ENCODE data around the gene GLI1. TPM values are rescaled to one million over a fixed set of nuclear protein-coding genes. Genes with fewer than 3 reads are reported as not detected.

The GLI1 gene
- total RNA-seq, 1 experiment from 2014 or later = 0.54 TPM

DNA sequence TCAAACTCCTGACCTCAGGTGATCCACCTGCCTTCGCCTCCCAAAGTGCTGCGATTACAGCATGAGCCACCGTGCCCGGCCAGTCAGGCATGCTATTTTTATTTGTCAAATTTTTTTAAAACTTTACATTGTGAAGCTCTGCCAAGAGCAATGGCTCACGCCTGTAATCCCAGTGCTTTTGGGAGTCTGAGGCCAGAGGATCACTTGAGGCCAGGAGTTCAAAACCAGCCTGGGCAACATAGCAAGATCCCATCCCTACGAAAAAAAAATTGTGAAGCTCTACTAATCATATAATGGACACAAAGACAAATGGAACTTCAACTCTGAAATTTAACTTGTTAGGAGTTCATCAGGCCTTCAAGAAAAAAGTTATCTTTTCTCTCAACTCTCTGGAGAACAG, 30.6 kb upstream of the GLI1 start:
- peak overlapping the region; percentile 97 for H3K27ac Mint-ChIP-seq (ENCODE audit: unreplicated experiment)
- CTCF ChIA-PET = interaction anchor here (0.9 kb wide), 1 partner anchor 121 kb away, joined by 3 read pairs; no protein-coding TSS in a partner anchor
- TF ChIP-seq, protein P1, sequence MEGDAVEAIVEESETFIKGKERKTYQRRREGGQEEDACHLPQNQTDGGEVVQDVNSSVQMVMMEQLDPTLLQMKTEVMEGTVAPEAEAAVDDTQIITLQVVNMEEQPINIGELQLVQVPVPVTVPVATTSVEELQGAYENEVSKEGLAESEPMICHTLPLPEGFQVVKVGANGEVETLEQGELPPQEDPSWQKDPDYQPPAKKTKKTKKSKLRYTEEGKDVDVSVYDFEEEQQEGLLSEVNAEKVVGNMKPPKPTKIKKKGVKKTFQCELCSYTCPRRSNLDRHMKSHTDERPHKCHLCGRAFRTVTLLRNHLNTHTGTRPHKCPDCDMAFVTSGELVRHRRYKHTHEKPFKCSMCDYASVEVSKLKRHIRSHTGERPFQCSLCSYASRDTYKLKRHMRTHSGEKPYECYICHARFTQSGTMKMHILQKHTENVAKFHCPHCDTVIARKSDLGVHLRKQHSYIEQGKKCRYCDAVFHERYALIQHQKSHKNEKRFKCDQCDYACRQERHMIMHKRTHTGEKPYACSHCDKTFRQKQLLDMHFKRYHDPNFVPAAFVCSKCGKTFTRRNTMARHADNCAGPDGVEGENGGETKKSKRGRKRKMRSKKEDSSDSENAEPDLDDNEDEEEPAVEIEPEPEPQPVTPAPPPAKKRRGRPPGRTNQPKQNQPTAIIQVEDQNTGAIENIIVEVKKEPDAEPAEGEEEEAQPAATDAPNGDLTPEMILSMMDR (IDR thresholded peaks at IDR 0.05; ENCODE audit: unreplicated experiment) = no peak

DNA sequence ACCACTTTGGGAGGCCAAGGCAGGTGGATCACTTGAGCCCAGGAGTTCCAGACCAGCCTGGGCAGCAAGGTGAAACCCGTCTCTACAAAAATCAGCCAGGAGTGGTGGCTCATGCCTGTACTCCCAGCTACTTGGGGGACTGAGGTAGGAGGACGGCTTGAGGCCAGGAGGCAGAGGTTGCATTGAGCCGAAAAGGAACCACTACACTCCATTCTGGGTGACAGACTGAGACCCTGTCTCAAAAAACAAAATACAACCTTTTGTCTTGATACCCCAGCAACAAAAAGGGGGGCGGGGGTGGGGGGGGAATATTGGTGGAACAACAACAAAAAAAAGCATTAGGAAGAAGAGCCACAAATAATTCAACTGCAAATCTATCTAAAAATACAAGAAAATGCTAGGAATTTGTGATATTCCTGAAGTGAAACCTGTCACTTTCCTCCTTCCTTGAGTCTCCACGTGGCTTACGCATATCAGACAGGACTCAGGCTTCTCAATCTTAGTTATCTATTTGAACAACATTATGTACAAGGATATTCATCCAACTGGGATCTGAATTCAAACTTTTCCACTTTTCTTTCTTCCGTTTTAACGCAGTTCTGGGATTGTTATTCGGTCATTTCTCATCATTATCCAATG, 30.0 kb upstream of the GLI1 start:
- peak overlapping the region; percentile 95 for H3K4me3 Mint-ChIP-seq (ENCODE audit: low read depth, unreplicated experiment)
- no peaks in the 10 kb centered on the region for H3K27me3 Mint-ChIP-seq (ENCODE audit: unreplicated experiment)
- H3K36me3 Mint-ChIP-seq (ENCODE audit: insufficient read depth, unreplicated experiment) = peaks cover 40% of the 10 kb centered on the region
- peak overlapping the region; percentile 97 for H3K27ac Mint-ChIP-seq (ENCODE audit: unreplicated experiment)
- TSS peak; percentile 85 for BruUV-seq (replicated peaks)
- intact Hi-C loops (cut with micrococcal nuclease; ENCODE audit: unreplicated experiment) = no loop called here
- DNase-seq = no peak
- CTCF ChIA-PET = interaction anchor here (0.8 to 1.4 kb wide), 5 partner anchors 9 to 122 kb away, joined by 3 to 8 read pairs (median 5); partner anchors contain the start of gene GLI1
- TF ChIP-seq, protein P1 (IDR thresholded peaks at IDR 0.05; ENCODE audit: unreplicated experiment) = no peak
- H3K9me3 Mint-ChIP-seq (ENCODE audit: low read depth, unreplicated experiment) = no peaks in the 10 kb centered on the region
- H3K4me1 Mint-ChIP-seq (ENCODE audit: low read depth, unreplicated experiment) = peaks cover 9% of the 10 kb centered on the region

More for the DNA sequence above, 30.6 kb upstream of the GLI1 start:
- Mint-ChIP-seq H3K9me3 (ENCODE audit: low read depth, unreplicated experiment) (no peaks in the 10 kb centered on the region), H3K4me3 (ENCODE audit: low read depth, unreplicated experiment) (peak overlapping the region; percentile 95), H3K36me3 (ENCODE audit: insufficient read depth, unreplicated experiment) (peaks cover 45% of the 10 kb centered on the region), H3K27me3 (ENCODE audit: unreplicated experiment) (no peaks in the 10 kb centered on the region), H3K4me1 (ENCODE audit: low read depth, unreplicated experiment) (peaks cover 9% of the 10 kb centered on the region)
- no peak for DNase-seq
- BruUV-seq (replicated peaks) = no TSS peak
- intact Hi-C loops (cut with micrococcal nuclease; ENCODE audit: unreplicated experiment) = no loop called here

DNA sequence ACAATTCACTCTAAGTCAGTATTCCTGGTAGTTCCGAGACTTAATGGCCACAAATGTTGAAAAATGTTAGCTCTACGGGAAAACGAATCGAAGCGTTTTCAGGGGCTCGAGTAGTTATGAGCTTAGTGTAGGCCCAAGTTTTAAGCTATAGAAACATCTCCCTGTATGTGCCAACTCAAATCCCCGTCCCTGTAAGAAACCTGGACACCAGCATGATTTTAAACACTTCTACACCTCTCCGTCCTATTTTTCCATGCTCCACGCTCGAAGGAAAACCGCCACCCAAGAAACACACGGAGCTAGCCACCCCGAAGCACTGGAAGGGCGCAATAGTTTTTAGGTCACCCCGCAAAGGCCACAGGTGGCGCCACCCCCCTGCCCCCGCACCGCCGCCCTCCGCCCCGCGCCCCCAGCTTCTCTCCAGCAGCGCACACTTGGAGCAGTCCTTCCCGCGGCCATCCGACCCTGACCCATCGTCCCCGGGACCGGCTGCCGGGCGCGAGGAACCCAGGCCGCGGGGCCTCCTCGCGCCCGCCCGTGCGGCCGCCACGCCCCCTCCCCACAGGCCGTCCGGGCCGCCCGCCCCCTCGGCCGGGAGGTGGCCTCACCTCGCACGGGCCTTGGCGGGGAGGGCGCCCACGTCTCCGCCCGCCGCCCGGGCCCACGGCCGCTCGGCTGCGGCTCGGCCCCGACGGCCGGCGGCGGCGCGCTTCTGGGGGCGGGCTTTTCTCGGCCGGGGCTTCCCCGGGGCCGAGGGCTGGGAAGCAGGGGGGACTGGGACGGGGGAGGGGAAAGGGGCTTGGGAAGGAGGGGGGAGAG, 29.3 kb upstream of the GLI1 start:
- Mint-ChIP-seq H3K27ac (ENCODE audit: unreplicated experiment) (peak overlapping the region; percentile 97), H3K4me3 (ENCODE audit: low read depth, unreplicated experiment) (peak overlapping the region; percentile 95), H3K36me3 (ENCODE audit: insufficient read depth, unreplicated experiment) (peaks cover 39% of the 10 kb centered on the region), H3K9me3 (ENCODE audit: low read depth, unreplicated experiment) (no peaks in the 10 kb centered on the region), H3K4me1 (ENCODE audit: low read depth, unreplicated experiment) (peaks cover 9% of the 10 kb centered on the region), H3K27me3 (ENCODE audit: unreplicated experiment) (no peaks in the 10 kb centered on the region)
- CTCF ChIA-PET = interaction anchor here (0.8 to 1.4 kb wide), 4 partner anchors 9 to 118 kb away, joined by 3 to 8 read pairs (median 6); partner anchors contain the start of gene GLI1
- BruUV-seq (replicated peaks) = no TSS peak
- intact Hi-C loops (cut with micrococcal nuclease; ENCODE audit: unreplicated experiment) = no loop called here
- peak; percentile 71 for DNase-seq
- TF ChIP-seq, protein P1 (IDR thresholded peaks at IDR 0.05; ENCODE audit: unreplicated experiment) = no peak

DNA sequence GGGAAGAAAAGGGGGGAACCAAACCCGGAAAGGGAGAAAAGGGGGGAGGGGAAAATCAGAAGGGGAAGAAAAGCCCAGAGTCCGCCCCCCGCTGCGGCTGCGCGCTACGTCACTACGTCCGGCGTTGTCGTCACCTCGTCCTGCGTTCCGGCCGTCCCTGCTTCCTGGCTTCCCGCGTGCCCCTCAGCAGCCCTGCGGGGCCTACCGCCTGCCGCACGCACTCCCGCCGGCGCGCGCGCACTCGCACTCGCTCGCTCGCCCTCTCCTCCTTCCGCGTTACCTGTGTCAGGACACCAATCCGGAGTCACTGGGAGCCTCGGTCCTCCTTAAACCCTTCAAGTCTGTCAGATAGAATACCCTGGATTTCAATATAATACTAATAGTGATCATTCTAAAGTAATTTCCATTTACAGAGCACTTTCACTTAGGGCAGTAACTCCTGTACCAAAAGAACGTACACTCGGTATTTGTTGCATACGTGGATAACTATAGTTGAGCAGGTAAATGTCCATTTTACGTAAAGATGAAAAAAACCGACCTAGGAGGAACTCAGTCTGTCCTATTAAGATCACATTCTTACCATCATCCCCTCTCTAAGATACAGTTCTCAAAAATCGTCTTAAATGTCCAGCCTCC, 28.5 kb upstream of the GLI1 start, which contains the start of gene R3HDM2:
TSS of gene R3HDM2 (minus strand) at position 113 of the 636 bp plus-strand sequence. CDS start 120,615 bp downstream, outside the sequence.
- intact Hi-C loops (cut with micrococcal nuclease; ENCODE audit: unreplicated experiment) = no loop called here
- peaks cover 33% of the 10 kb centered on the region for H3K36me3 Mint-ChIP-seq (ENCODE audit: insufficient read depth, unreplicated experiment)
- TSS peak; percentile 93 for BruUV-seq (replicated peaks)
- H3K4me1 Mint-ChIP-seq (ENCODE audit: low read depth, unreplicated experiment) = peaks cover 9% of the 10 kb centered on the region
- DNase-seq = peak; percentile 98
- no peaks in the 10 kb centered on the region for H3K9me3 Mint-ChIP-seq (ENCODE audit: low read depth, unreplicated experiment)
- TF ChIP-seq, protein P1 (IDR thresholded peaks at IDR 0.05; ENCODE audit: unreplicated experiment) = no peak
- peak within 1 kb of the TSS; percentile 95 for H3K4me3 Mint-ChIP-seq (ENCODE audit: low read depth, unreplicated experiment)
- peak within 1 kb of the TSS; percentile 97 for H3K27ac Mint-ChIP-seq (ENCODE audit: unreplicated experiment)
- CTCF ChIA-PET = no interaction called here
- no peaks in the 10 kb centered on the region for H3K27me3 Mint-ChIP-seq (ENCODE audit: unreplicated experiment)

Measured in Calu3 (cell line).